Colonic mucosa (tissue), 4 donors: ENCODE measurements around the gene APOB. TPM values are rescaled to one million over a fixed set of nuclear protein-coding genes. Genes with fewer than 3 reads are reported as not detected.

Experiments used
- DNase-seq: peaks from one replicate; pipeline ENCODE4 v3.0.0-alpha.2; 2020
- H3K27ac ChIP-seq: fragments of 200-600 bp; one replicate; pipeline ENCODE4 v1.8.0; 2021
- H3K27me3 ChIP-seq: fragments of 200-600 bp; one replicate; pipeline ENCODE4 v1.8.0; 2021
- H3K36me3 ChIP-seq: fragments of 200-600 bp; one replicate; pipeline ENCODE4 v1.8.0; 2021
- H3K4me1 ChIP-seq: fragments of 200-600 bp; one replicate; pipeline ENCODE4 v1.8.0; 2021; ENCODE audit warnings: mild to moderate bottlenecking
- H3K4me3 ChIP-seq: fragments of 200-600 bp; one replicate; pipeline ENCODE4 v1.8.0; 2021
- H3K9ac ChIP-seq, 2 donors: one replicate each; pipeline ENCODE4 v1.7.0; 2013; ENCODE audit warnings: control low read depth in 2 of 2, low read depth in 2 of 2, low read length in 2 of 2
- H3K9me3 ChIP-seq: fragments of 200-600 bp; one replicate; pipeline ENCODE4 v1.8.0; 2021
- intact Hi-C: fragments of 100-400 bp; cut with DNase I; formaldehyde crosslinking; loops from one replicate; pipeline ENCODE4 v1.14.1; 2022
- total RNA-seq, 2 donors: library from RNA; stranded (reverse); fragmentation: NEBNext Ultra II Directional in 1 of 2; extraction: Animal tissue kit (Norgen Biotek cat#: 25700) in 1 of 2; gene quantifications; one replicate each; pipeline ENCODE4 v1.2.1, GENCODE V29; 2021
- TF ChIP-seq, protein P1 (sequence below): fragments of 200-600 bp; IDR thresholded peaks from one replicate; pipeline ENCODE4 v1.8.0; 2022; ENCODE audit warnings: antibody characterized with exemption, mild to moderate bottlenecking
- donor health status: healthy.
- donor health status: DM: no; HTN: no; CAD: no.
- donor health status: DM: no; HTN: no; CAD: no.

APOB gene
- total RNA-seq, 2 donors from 2014 or later = 1.0 to 3.3 TPM

DNA sequence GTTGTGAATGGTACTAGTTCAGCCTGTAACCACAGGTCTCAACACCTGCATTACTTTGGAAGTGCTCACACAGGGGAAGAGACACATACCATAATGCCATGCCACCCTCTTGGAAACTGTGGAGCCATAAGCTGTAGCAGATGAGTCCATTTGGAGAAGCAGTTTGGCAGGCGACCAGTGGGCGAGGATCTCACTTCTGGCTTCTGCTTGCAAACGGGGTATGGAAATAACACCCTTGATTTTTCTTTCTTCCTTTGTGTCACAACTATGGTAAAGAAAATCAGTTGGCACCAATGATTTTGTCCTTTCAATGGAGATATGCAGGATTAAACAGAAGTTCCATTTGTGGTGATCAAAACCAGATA is 28.6 kb downstream of the APOB start:
- intact Hi-C loops = no loop called here
- Histone ChIP-seq H3K27me3 (no peaks in the 10 kb centered on the region), H3K36me3 (no peaks in the 10 kb centered on the region), H3K27ac (no peak overlapping the region), H3K4me3 (no peak overlapping the region), H3K4me1 (no peaks in the 10 kb centered on the region), H3K9me3 (no peaks in the 10 kb centered on the region), H3K9ac (no peak overlapping the region)
- DNase-seq = no peak
- TF ChIP-seq, protein P1, sequence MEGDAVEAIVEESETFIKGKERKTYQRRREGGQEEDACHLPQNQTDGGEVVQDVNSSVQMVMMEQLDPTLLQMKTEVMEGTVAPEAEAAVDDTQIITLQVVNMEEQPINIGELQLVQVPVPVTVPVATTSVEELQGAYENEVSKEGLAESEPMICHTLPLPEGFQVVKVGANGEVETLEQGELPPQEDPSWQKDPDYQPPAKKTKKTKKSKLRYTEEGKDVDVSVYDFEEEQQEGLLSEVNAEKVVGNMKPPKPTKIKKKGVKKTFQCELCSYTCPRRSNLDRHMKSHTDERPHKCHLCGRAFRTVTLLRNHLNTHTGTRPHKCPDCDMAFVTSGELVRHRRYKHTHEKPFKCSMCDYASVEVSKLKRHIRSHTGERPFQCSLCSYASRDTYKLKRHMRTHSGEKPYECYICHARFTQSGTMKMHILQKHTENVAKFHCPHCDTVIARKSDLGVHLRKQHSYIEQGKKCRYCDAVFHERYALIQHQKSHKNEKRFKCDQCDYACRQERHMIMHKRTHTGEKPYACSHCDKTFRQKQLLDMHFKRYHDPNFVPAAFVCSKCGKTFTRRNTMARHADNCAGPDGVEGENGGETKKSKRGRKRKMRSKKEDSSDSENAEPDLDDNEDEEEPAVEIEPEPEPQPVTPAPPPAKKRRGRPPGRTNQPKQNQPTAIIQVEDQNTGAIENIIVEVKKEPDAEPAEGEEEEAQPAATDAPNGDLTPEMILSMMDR = no peak

DNA sequence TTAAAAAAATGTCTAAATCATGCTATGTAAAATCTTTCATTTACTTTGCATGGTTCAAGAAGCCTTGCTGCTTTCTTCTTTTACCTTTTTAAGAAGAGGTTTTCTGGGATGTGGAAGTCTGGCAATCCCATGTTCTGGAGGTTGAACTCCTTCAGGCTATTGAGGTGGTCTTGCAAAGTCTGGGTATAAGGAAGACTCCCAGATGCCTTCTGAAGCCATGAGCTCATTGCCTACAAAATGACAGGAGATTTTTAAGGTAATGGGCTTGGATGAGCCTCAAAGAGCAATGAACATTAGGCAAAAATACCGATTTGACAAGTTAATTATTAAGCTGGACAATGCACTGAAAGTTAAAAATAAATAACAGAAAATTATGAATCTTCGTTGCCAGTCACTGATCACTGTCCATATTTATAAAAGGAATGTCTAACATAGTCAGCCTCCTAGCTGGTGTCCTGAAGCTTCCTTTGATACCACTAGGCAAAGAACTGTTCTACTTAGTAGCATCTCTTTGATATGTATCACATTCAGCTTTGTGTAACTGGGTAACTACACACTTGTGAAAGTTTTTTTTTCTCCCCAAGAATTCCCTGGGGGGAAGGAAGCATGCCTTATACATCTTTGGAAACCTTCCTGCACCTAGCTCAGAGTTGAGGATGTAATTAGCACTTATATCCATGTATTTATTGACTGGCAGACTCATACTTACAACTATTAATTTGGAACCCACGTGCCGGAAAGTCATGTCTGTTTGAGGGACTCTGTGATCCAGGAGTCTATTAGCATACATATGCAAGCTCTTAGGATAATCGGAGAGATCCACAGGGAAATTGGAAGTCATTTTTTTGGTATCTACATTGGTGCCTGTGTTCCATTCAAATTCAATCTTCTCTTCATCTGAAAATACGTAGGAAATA is 29.3 kb downstream of the APOB start:
- no peak overlapping the region for H3K4me3 ChIP-seq
- no peak overlapping the region for H3K9ac ChIP-seq
- no peaks in the 10 kb centered on the region for H3K36me3 ChIP-seq
- H3K4me1 ChIP-seq = no peaks in the 10 kb centered on the region
- intact Hi-C loops = no loop called here
- H3K9me3 ChIP-seq = no peaks in the 10 kb centered on the region
- no peak overlapping the region for H3K27ac ChIP-seq
- TF ChIP-seq, protein P1 = no peak
- no peak for DNase-seq
- H3K27me3 ChIP-seq = no peaks in the 10 kb centered on the region

DNA sequence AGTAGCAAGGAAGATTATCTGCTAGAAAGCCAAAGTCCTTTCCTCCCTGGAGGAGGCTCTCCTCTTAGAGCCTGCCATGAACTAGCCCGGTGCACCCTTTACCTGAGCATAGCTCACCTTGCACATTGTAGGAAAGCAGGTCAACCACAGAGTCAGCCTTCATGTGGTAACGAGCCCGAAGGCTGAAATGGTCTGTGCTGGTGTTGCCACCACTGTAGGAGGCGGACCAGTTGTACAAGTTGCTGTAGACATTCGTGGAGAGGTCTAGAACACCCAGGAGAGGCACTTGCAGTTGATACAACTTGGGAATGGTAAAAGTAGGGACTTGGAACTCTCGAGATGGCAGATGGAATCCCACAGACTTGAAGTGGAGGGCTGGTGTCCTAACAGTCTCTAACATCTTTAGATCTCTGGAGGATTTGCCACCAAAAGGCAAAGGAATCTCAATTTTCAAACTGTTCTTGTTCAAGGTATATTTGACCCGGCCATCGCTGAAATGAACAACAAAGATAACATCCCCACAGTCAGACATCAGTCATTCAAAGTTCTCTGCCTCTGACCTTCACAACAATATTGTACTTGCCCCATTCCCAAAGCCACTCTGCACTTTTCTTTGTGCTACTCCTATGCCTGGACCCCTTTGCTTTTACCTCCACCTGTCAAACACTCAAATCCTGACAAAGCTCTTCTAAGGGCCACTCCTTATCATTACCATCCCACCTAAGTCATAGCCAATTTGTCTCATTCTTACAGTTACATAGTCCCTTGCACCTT is 30.6 kb downstream of the APOB start:
- H3K36me3 ChIP-seq = no peaks in the 10 kb centered on the region
- H3K27me3 ChIP-seq = no peaks in the 10 kb centered on the region
- H3K4me1 ChIP-seq = no peaks in the 10 kb centered on the region
- intact Hi-C loops = no loop called here
- TF ChIP-seq, protein P1 = no peak
- H3K9ac ChIP-seq = no peak overlapping the region
- no peak overlapping the region for H3K4me3 ChIP-seq
- no peaks in the 10 kb centered on the region for H3K9me3 ChIP-seq
- H3K27ac ChIP-seq = no peak overlapping the region
- DNase-seq = no peak

DNA sequence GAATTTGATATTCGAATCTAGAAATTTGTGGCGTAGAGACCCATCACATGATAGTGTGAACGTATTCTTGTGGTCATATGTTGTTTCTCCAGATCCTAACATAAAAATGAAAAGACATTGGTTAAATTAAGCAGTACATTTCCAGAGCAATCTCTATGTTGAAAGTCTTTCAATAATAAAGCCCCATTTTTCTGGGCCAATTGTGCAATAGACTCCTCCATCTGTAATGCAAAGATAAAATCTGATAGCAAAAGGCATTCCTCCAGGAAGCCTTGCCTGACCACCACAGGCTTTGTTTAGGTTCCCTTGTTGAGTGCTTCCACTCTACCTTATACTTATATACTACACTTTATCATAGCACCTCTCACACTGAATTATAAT is 31.3 kb downstream of the APOB start:
- H3K27ac ChIP-seq = no peak overlapping the region
- no peak overlapping the region for H3K4me3 ChIP-seq
- no peaks in the 10 kb centered on the region for H3K36me3 ChIP-seq
- H3K27me3 ChIP-seq = no peaks in the 10 kb centered on the region
- intact Hi-C loops = no loop called here
- DNase-seq = no peak
- TF ChIP-seq, protein P1 = no peak
- no peak overlapping the region for H3K9ac ChIP-seq
- no peaks in the 10 kb centered on the region for H3K4me1 ChIP-seq
- no peaks in the 10 kb centered on the region for H3K9me3 ChIP-seq

DNA sequence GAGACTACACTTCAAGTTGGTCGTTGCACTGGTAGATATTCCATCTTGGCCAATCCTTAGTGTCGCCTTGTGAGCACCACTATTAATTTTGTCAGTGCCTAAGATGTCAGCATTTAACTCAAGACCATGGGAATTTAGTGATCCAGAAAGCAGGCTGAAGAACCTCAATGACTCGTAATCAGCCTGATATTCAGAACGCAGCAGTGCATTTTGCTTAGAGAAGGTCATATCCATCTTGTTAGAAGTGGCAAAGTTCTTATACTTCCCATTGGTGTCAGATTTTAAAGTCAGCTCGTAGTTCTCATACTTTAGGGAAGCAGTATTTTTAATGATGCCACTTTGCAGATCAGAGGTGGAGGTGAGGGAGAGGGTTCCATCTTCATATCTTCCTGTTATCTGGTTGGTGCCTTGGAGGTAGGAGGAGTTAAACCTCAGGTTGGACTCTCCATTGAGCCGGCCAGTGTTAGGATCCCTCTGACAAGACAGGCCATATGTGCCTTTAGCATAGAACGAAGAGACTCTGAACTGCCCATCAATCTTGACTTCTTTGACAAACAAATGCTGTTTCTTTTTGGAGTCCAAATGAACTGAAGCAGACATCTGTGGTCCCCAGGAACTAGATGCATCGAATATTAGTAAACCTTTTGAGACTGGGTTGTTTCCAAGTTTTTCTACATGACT is 31.9 kb downstream of the APOB start:
- no peaks in the 10 kb centered on the region for H3K27me3 ChIP-seq
- TF ChIP-seq, protein P1 = no peak
- H3K36me3 ChIP-seq = no peaks in the 10 kb centered on the region
- no peaks in the 10 kb centered on the region for H3K4me1 ChIP-seq
- H3K9ac ChIP-seq = no peak overlapping the region
- no peak overlapping the region for H3K27ac ChIP-seq
- no peak for DNase-seq
- no peak overlapping the region for H3K4me3 ChIP-seq
- intact Hi-C loops = no loop called here
- H3K9me3 ChIP-seq = no peaks in the 10 kb centered on the region
